KOPT-K1 (cell line): ENCODE results near the gene ERVMER34-1.

ENCODE experiments used
- H3K27ac ChIP-seq: fragments of 200-600 bp; sonication (generic); 2 replicates; pipeline ENCODE4 v1.5.1; 2016; ENCODE audit warnings: antibody characterized with exemption, mild to moderate bottlenecking, low read depth, low read length; ENCODE audit not compliant: poor library complexity, severe bottlenecking
- H3K36me3 ChIP-seq: fragments of 200-600 bp; sonication (generic); 2 replicates; pipeline ENCODE4 v1.5.1; 2017; ENCODE audit warnings: antibody characterized with exemption, mild to moderate bottlenecking, low read length, moderate library complexity; ENCODE audit not compliant: insufficient read depth
- H3K9me3 ChIP-seq: fragments of 200-600 bp; sonication (generic); 2 replicates; pipeline ENCODE4 v1.5.1; 2017; ENCODE audit warnings: antibody characterized with exemption, low read length, mild to moderate bottlenecking; ENCODE audit not compliant: insufficient read depth, poor library complexity, severe bottlenecking

Gene ERVMER34-1

GRCh38 chr4:52750819-52751486, at the start of gene ERVMER34-1:
ERVMER34-1 (minus strand) TSS chr4:52751425; CDS start chr4:52745520, 5,905 bp downstream.
- Histone ChIP-seq H3K27ac (no peak within 1 kb of the TSS), H3K36me3 (no peaks in the 10 kb centered on the region), H3K9me3 (peaks cover 20% of the 10 kb centered on the region)

GRCh38 chr4:52799813-52800212, 48.6 kb upstream of the ERVMER34-1 start:
- Histone ChIP-seq H3K9me3 (no peaks in the 10 kb centered on the region), H3K27ac (no peak overlapping the region), H3K36me3 (no peaks in the 10 kb centered on the region)

- Histone ChIP-seq H3K27ac (no peak overlapping the region), H3K36me3 (no peaks in the 10 kb centered on the region), H3K9me3 (no peaks in the 10 kb centered on the region)
Measured at GRCh38 chr4:52795533-52795932, 44.3 kb upstream of the ERVMER34-1 start.

- no peak overlapping the region for H3K27ac ChIP-seq
Measured at GRCh38 chr4:52791936-52792335, 40.7 kb upstream of the ERVMER34-1 start.

GRCh38 chr4:52789774-52790173, 38.5 kb upstream of the ERVMER34-1 start:
- no peaks in the 10 kb centered on the region for H3K36me3 ChIP-seq
- no peaks in the 10 kb centered on the region for H3K9me3 ChIP-seq
- H3K27ac ChIP-seq: no peak overlapping the region

More at GRCh38 chr4:52791936-52792335, 40.7 kb upstream of the ERVMER34-1 start:
- Histone ChIP-seq H3K9me3 (no peaks in the 10 kb centered on the region), H3K36me3 (no peaks in the 10 kb centered on the region)

GRCh38 chr4:52788806-52789205, 37.6 kb upstream of the ERVMER34-1 start:
- no peak overlapping the region for H3K27ac ChIP-seq
- no peaks in the 10 kb centered on the region for H3K9me3 ChIP-seq
- no peaks in the 10 kb centered on the region for H3K36me3 ChIP-seq

GRCh38 chr4:52783069-52783468, 31.8 kb upstream of the ERVMER34-1 start:
- no peak overlapping the region for H3K27ac ChIP-seq
- no peaks in the 10 kb centered on the region for H3K9me3 ChIP-seq

GRCh38 chr4:52780617-52781354, 29.6 kb upstream of the ERVMER34-1 start:
- Histone ChIP-seq H3K36me3 (no peaks in the 10 kb centered on the region), H3K27ac (no peak overlapping the region), H3K9me3 (no peaks in the 10 kb centered on the region)

More at GRCh38 chr4:52783069-52783468, 31.8 kb upstream of the ERVMER34-1 start:
- no peaks in the 10 kb centered on the region for H3K36me3 ChIP-seq

GRCh38 chr4:52780206-52780605, 29.0 kb upstream of the ERVMER34-1 start:
- Histone ChIP-seq H3K9me3 (no peaks in the 10 kb centered on the region), H3K36me3 (no peaks in the 10 kb centered on the region), H3K27ac (no peak overlapping the region)

GRCh38 chr4:52760256-52760655, 9.0 kb upstream of the ERVMER34-1 start:
- Histone ChIP-seq H3K9me3 (no peaks in the 10 kb centered on the region), H3K36me3 (no peaks in the 10 kb centered on the region), H3K27ac (no peak overlapping the region)

- peaks cover 20% of the 10 kb centered on the region for H3K9me3 ChIP-seq
- H3K36me3 ChIP-seq: no peaks in the 10 kb centered on the region
- no peak overlapping the region for H3K27ac ChIP-seq
Measured at GRCh38 chr4:52755426-52755825, 4.2 kb upstream of the ERVMER34-1 start.

GRCh38 chr4:52752936-52753335, 1.7 kb upstream of the ERVMER34-1 start:
- Histone ChIP-seq H3K36me3 (no peaks in the 10 kb centered on the region), H3K27ac (no peak overlapping the region), H3K9me3 (peaks cover 20% of the 10 kb centered on the region)

GRCh38 chr4:52751487-52751911, 274 bp upstream of the ERVMER34-1 start:
- peaks cover 20% of the 10 kb centered on the region for H3K9me3 ChIP-seq
- H3K36me3 ChIP-seq: no peaks in the 10 kb centered on the region
- no peak overlapping the region for H3K27ac ChIP-seq

GRCh38 chr4:52750213-52750612, 1.0 kb downstream of the ERVMER34-1 start:
- Histone ChIP-seq H3K9me3 (peaks cover 20% of the 10 kb centered on the region), H3K36me3 (no peaks in the 10 kb centered on the region), H3K27ac (no peak overlapping the region)

- Histone ChIP-seq H3K36me3 (no peaks in the 10 kb centered on the region), H3K9me3 (peaks cover 20% of the 10 kb centered on the region), H3K27ac (no peak overlapping the region)
Measured at GRCh38 chr4:52748432-52748831, 2.8 kb downstream of the ERVMER34-1 start.

GRCh38 chr4:52744588-52744987, 6.6 kb downstream of the ERVMER34-1 start:
- Histone ChIP-seq H3K27ac (no peak overlapping the region), H3K36me3 (no peaks in the 10 kb centered on the region), H3K9me3 (no peaks in the 10 kb centered on the region)
